Hepatic stellate cell (primary cell): Measurements from ENCODE around the gene PARD3.

ENCODE experiments used
- DNase-seq: peaks from one replicate; pipeline ENCODE4 v3.0.0; 2011; ENCODE audit warnings: low spot score

Gene PARD3

GRCh38 chr10:34207343-34207742 is 607.8 kb downstream of the PARD3 start:
- no peak for DNase-seq

- DNase-seq: no peak
Measured at GRCh38 chr10:34206935-34207268, 608.2 kb downstream of the PARD3 start.

- no peak for DNase-seq
Measured at GRCh38 chr10:34206078-34206934, 608.8 kb downstream of the PARD3 start.

- no peak for DNase-seq
Measured at GRCh38 chr10:34205452-34205851, 609.6 kb downstream of the PARD3 start.

- no peak for DNase-seq
Measured at GRCh38 chr10:34203966-34204630, 611.0 kb downstream of the PARD3 start.

- no peak for DNase-seq
Measured at GRCh38 chr10:34200355-34200901, 614.7 kb downstream of the PARD3 start.

- DNase-seq: no peak
Measured at GRCh38 chr10:34198953-34199352, 616.1 kb downstream of the PARD3 start.

GRCh38 chr10:34196058-34196433 is 619.0 kb downstream of the PARD3 start:
- DNase-seq: no peak

GRCh38 chr10:34195364-34196057 is 619.6 kb downstream of the PARD3 start:
- no peak for DNase-seq

GRCh38 chr10:34193931-34194626 is 621.0 kb downstream of the PARD3 start:
- no peak for DNase-seq

GRCh38 chr10:34192646-34193045 is 622.5 kb downstream of the PARD3 start:
- no peak for DNase-seq

- no peak for DNase-seq
Measured at GRCh38 chr10:34191406-34191805, 623.7 kb downstream of the PARD3 start.

- DNase-seq: no peak
Measured at GRCh38 chr10:34190580-34190979, 624.5 kb downstream of the PARD3 start.

- no peak for DNase-seq
Measured at GRCh38 chr10:34189830-34190229, 625.3 kb downstream of the PARD3 start.

- DNase-seq: no peak
Measured at GRCh38 chr10:34188221-34188620, 626.9 kb downstream of the PARD3 start.

- peak; percentile 27 for DNase-seq
Measured at GRCh38 chr10:34187201-34187600, 627.9 kb downstream of the PARD3 start.

GRCh38 chr10:34186745-34187144 is 628.4 kb downstream of the PARD3 start:
- no peak for DNase-seq

GRCh38 chr10:34185998-34186397 is 629.1 kb downstream of the PARD3 start:
- no peak for DNase-seq

GRCh38 chr10:34184939-34185386 is 630.1 kb downstream of the PARD3 start:
- DNase-seq: no peak

GRCh38 chr10:34184397-34184796 is 630.7 kb downstream of the PARD3 start:
- DNase-seq: no peak

GRCh38 chr10:34183016-34183796 is 631.9 kb downstream of the PARD3 start:
- no peak for DNase-seq
